CD4-positive, alpha-beta T cell treated with Interleukin-21 for 1 hour (primary cell): ENCODE data around the gene LY6G5C.

Experiments
- DNase-seq: peaks from one replicate; pipeline ENCODE4 v3.0.0-alpha.2; 2020

LY6G5C gene

DNA sequence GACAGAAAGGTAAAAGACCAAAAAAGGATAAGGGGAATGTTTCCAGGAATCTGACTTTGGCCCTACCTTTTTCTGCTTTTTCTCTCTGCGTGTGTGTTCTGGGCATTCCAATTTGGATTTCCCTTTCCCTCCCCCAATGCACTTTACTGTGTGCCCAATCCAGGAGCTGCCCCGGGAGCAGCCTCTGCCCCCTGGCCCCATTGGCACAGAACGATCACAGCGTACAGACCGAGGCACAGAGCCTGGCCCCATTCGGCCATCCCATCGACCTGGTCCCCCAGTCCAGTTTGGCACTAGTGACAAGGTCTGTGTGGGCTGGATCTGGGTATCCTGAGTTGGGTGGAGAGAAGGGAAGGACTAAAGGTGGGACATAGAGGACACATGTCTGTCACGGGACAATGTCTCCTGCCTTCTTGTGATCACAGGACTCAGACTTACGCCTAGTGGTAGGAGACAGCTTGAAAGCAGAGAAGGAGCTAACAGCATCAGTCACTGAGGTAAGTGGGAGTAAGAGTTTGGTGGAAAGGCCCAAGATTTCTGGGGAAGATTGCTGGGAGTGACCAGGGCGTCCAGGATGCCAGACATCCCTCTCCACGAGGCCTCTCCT, 45.8 kb downstream of the LY6G5C start:
- no peak for DNase-seq

DNA sequence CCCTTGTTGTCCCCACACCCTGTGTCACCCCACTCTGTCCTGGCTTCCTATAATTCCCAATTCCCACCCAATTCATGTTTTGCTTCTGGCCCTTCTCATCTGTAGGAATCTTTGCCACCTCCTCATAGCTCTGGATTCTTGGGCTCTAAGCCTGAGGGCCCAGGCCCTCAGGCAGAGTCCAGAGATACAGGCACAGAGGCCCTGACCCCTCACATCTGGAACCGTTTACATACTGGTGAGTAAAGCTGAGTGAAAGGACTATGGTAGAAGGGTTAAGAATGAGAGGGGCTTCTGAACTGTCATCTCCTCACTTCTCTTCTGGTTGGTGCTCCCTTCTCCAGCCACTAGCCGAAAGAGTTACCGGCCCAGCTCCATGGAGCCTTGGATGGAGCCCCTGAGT, 46.7 kb downstream of the LY6G5C start:
- no peak for DNase-seq

DNA sequence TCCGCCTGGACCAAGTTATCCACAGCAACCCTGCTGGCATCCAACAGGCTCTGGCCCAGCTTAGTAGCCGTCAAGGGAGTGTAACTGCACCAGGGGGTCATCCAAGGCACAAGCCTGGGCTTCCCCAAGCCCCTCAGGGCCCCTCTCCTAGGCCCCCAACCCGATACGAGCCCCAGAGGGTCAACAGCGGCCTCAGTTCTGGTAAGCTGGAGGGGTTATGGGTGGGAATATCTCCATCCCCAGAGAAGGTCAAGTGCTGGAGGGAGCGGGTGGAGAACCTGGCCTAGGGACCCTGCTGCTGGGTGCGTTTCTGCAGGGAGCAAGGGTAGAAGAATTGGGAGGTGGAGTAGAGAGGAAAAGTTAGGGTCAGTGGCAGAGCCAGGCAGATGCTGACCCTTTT, 47.4 kb downstream of the LY6G5C start:
- no peak for DNase-seq

DNA sequence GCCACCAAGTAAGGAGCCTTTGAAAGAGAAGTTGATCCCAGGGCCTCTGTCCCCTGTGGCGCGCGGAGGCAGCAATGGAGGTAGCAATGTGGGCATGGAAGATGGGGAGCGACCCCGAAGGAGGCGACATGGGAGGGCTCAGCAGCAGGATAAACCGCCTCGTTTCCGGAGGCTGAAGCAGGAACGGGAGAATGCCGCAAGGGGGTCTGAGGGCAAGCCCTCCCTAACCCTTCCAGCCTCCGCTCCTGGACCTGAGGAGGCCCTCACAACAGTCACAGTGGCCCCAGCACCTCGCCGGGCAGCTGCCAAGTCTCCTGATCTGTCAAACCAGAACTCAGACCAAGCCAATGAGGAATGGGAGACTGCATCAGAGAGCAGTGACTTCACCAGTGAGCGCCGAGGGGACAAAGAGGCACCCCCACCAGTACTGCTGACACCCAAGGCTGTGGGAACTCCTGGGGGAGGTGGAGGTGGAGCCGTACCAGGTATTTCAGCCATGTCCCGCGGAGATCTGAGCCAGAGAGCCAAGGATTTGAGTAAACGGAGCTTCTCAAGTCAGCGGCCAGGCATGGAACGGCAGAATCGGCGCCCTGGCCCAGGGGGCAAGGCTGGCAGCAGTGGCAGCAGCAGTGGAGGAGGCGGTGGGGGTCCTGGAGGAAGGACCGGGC, 48.5 kb downstream of the LY6G5C start:
- no peak for DNase-seq

DNA sequence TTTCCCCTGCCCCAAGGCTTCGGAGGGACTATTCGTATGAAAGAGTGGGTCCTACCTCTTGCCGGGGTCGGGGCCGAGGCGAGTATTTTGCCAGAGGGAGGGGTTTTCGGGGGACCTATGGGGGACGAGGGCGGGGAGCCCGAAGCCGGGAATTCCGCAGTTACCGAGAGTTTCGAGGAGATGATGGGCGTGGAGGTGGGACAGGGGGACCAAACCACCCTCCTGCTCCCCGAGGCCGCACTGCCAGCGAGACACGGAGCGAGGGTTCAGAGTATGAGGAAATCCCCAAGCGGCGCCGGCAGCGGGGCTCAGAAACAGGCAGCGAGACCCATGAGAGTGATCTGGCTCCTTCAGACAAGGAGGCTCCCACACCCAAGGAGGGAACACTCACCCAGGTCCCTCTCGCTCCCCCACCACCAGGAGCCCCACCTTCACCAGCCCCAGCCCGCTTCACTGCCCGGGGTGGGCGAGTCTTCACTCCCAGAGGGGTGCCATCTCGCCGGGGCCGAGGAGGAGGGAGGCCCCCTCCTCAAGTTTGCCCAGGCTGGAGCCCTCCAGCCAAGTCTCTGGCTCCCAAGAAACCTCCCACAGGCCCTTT, 49.1 kb downstream of the LY6G5C start:
- DNase-seq, result no peak

DNA sequence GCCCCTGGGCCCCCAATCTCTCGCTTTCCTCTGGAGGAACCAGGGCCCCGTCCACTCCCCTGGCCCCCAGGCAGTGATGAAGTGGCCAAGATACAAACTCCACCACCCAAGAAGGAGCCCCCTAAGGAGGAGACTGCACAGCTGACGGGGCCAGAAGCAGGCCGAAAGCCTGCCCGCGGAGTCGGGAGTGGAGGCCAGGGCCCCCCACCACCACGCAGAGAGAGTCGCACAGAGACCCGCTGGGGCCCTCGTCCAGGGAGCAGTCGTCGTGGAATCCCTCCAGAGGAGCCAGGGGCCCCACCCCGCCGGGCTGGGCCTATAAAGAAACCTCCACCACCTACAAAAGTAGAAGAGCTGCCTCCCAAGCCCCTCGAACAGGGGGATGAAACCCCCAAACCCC, 49.7 kb downstream of the LY6G5C start:
- DNase-seq, result no peak

DNA sequence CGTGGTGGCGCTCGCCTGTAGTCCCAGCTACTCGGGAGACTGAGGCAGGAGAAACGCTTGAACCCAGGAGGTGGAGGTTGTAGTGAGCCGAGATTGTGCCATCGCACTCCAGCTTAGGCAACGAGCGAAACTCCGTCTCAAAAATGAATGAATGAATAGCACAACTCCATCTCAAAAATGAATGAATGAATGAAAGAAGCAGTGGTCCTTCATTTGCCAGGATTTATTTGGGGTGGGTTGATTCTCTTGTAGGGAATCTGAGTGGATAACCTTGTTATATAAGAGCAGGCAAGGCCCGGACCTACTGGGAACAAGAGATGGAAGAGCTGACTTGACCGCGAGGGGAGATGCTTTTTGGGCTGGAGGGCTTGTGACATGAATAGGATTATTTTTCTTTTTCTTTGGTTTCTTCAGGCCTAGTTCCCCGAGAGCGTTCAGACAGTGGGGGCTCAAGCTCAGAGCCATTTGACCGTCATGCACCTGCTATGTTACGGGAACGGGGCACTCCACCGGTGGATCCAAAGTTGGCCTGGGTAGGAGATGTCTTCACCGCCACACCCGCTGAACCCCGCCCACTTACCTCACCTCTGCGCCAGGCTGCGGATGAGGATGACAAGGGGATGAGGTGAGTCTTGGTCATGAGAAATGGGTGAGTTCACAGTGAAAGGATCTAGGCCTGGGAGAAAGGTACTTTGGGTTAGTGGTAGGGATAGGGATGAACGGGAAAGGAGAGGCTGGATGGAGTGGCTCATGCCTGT, 50.5 kb downstream of the LY6G5C start:
- DNase-seq, result no peak

DNA sequence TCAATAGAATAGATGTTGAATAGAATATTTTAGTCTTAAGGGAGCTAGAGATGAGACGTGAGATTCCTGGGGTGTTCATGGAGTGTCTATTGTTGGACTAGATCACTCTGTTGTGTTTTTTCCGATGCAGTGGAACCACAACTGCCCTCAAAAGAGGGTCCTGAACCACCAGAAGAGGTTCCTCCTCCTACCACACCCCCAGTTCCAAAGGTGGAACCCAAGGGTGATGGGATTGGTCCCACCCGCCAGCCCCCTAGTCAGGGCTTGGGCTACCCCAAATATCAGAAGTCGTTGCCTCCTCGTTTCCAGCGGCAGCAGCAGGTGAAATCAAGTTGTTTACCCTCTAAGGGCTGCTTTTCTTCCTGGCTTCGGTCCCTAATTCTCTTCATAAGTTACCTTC, 51.9 kb downstream of the LY6G5C start:
- DNase-seq, result no peak

DNA sequence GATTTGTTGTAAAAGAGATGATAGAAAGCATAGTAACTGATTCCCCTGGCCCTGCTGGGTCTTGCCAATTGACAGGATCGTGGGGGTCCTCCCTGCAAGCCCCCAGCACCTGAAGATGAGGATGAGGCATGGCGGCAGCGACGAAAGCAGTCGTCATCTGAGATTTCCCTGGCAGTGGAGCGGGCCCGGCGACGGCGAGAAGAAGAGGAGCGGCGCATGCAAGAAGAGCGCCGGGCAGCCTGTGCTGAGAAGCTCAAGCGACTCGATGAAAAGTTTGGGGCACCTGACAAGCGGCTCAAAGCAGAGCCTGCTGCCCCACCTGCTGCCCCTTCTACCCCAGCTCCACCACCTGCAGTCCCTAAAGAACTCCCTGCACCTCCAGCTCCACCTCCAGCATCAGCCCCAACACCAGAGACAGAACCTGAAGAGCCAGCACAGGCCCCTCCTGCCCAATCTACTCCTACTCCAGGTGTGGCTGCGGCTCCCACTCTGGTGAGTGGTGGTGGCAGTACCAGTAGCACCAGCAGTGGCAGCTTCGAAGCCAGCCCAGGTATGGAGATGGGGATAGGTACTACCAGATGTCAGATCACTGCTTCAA, 53.1 kb downstream of the LY6G5C start:
- no peak for DNase-seq

DNA sequence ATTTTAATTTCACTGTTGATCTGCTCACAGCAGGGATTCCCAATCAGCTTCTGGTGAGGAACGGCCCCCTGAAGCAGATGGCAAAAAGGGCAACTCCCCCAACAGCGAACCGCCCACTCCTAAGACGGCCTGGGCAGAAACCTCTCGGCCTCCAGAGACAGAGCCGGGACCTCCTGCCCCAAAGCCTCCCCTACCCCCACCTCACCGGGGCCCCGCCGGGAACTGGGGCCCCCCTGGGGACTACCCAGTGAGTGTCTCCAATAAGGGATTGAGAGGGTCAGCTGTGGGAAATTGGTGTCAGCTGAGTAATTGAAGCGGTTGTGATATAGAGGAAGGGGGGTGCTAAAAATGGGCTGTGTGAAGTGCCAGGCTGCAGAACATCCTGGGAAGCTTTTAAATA, 53.9 kb downstream of the LY6G5C start:
- DNase-seq, result no peak
